Stimulated activated CD4-positive, alpha-beta T cell treated with anti-CD3 and anti-CD28 coated beads, Interleukin-15, amount 100 ng/mL, for 24 hours (primary cell): ENCODE measurements around the gene MAPK1.
"Not testable (repeated sequence)": the region's sequence is repeated elsewhere in the genome, so short reads cannot be mapped to it uniquely, and the experiment has no call there.

Source experiments
- DNase-seq: peaks from one replicate; pipeline ENCODE4 v3.0.0-alpha.2; 2020

The MAPK1 gene

DNA sequence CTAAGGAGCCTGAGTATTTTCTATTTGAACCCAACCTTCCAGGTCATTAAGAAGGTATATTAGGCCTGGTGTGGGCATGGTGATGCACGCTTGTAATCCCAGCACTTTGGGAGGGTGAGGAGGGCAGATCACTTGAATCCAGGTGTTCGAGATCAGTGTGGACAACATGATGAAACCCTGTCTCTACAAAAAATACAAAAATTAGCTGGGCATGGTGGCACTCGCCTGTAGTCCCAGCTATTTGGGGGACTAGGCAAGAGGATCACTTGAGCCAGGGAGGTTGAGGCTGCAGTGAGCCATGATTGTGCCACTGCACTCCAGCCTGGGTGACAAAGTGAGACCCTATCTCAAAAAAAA is 50.0 kb downstream of the MAPK1 start:
- not testable (repeated sequence) for DNase-seq

- DNase-seq: peak; percentile 18
Measured at GRCh38 chr22:21816787-21817496, 50.5 kb downstream of the MAPK1 start.

DNA sequence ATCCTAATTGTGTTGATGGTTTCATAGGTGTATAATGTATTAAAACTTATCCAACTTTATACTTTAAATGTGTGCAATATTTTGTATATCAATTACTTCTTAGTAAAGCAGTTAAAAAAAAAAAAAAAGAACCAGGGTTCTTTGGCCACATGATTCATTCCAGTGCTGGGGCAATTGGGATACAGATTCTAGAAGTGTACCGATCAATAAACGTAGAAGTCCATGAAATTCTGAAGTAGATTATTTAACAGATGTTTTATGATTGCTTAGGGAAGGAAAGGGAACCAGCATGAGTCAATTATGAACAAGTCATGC is 51.0 kb downstream of the MAPK1 start:
- DNase-seq: no peak

DNA sequence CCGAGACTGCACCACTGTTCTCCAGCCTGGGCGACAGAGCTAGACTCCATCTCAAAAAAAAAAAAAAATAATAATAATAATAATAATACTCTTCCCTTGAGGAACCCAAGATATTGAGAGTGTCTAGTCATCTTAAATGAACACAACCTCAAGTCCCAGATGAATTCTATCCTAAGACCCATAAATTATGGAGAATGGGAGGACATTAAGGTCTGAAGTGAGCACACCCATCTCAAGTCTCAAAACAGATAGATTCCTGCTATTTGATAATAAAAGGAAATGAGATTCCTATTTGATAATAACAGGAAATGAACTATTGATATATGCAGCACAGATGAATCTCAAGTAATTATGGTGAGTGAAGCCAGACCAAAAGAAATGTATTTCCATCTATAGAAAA is 51.5 kb downstream of the MAPK1 start:
- DNase-seq: no peak

DNA sequence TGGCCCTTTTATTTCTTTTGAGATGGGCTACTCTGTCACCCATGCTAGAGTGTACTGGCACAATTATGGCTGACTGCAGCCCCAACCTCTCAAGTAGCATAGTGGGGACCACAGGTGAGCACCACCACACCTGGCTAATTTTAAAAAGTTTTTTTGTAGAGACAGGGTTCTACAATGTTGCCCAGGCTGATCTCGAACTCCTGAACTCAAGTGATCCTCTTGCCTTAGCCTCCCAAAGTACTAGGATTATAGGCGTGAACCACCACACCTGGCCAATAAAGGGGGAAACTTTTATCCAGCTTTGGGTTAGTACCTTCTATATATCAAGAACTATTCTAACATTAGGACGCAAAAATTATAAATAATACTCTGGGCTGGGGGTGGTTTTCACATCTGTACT is 52.1 kb downstream of the MAPK1 start:
- no peak for DNase-seq

GRCh38 chr22:21811982-21812381 is 55.5 kb downstream of the MAPK1 start:
- DNase-seq: no peak

DNA sequence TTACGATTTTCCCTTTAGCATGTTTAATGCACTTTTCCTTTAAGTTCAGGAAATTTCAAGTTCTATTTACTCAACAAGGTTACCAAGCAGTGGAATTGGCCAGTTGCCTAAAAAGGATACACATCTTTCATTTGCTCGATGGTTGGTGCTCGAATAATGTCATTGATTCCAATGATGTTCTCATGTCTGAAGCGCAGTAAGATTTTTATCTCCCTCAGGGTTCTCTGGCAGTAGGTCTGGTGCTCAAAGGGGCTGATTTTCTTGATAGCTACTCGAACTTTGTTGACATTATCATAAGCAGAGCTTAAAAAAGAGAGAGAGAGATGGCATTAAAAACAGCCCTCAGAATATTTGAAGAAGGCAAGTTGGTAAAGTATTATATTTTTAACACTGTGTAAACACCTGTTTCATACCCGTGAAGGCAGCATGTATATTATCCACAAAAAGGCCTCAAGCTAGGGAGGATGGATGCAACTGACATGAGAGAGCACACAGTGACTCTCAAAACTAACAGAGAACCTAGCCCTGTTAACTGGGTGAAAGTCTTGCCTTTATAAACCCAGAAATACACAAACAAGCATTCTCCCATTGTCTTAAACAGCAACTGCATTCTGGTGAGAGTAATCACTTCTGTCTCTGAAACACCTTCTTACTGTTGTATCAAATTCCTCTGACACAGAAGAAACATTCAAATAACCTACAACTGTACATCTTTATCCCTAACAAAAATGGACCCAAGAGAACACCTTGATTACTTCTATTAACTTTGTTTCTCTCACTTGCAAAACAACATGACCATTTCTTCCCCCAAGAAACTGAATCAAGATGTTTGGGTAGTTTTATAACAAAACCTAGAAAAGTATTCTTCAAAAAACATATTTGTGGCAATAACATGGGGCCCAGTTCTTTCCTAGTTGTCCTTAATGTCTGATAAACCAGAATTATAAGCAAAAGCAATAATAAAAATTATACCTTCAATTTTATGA is 59.6 kb downstream of the MAPK1 start:
- no peak for DNase-seq

GRCh38 chr22:21805325-21805724 is 62.1 kb downstream of the MAPK1 start:
- DNase-seq: not testable (repeated sequence)

GRCh38 chr22:21803811-21804249 is 63.6 kb downstream of the MAPK1 start:
- DNase-seq: no peak

DNA sequence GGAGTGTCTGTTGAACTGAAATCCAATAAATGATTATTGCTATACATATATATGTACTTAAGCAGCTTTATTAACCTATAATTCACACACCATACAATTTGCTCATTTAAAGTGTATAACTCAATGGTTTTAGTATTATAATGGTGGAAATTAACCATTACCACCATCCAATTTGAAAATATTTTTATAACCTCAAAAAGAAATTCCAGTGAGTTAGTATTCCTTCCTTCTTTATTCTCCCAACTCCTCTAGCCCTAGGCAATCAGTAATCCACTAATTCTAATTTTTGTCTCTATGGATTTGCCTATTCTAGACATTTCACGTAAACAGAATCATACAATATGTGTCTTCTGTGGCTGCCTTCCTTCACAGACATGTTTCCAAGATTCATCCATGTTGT is 64.8 kb downstream of the MAPK1 start:
- DNase-seq: no peak

- no peak for DNase-seq
Measured at GRCh38 chr22:21802056-21802455, 65.4 kb downstream of the MAPK1 start.

GRCh38 chr22:21801304-21801644 is 66.2 kb downstream of the MAPK1 start:
- DNase-seq: not testable (repeated sequence)

GRCh38 chr22:21800552-21801303 is 66.7 kb downstream of the MAPK1 start:
- no peak for DNase-seq

DNA sequence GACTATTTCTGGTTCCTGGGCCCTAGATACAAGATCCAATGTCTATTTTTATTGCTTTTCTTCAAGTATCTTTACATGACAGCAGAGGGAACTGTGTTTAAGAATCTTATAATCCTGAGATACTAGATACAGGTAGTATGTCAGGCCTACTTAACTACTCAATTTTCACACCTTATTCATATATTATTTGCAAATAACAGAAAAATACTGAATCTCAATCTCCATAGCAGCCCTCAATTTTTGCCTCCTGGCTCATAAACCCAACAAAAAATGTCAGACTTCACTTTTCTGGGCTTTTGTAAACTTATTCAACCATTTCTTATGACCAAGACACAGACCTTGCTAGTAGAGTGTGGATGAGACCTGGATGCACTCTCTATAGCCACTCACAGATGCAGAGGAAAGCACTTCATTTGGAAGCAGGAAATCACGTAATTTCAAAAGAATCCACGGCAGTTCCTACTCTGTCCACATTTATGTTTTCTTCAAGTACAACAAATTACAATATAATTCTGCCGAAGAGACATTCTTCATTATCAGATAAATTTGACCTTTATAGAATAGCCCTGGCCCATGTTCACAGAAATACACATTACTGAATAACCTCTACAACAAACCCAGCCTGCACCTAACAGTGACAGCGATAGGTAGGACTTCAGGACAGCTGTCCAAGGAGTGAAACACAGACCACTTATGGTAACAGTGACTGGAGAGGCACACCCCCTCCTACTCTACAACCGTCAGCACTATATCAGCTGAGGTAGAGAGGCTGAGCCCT is 69.8 kb downstream of the MAPK1 start:
- no peak for DNase-seq

- no peak for DNase-seq
Measured at GRCh38 chr22:21796863-21797262, 70.6 kb downstream of the MAPK1 start.

DNA sequence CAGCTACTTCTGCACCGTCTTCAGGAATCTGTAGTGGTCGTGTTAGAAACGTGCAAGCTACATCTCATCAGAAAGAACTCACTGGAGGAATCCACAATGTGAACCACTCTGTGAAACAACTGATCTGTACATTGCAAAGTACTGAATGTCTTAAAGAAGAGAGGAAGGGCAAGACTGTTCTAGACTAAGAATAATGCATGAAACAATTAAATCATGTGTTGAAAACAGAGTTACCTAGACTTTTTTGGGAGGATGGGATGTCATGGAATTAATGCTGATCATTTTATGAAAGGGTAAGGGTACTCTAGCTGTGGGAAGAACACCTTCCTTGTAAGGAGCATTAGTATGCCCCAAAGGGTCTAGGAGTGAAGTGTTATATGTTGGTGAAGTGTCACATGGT is 71.2 kb downstream of the MAPK1 start:
- DNase-seq: no peak

GRCh38 chr22:21793716-21794115 is 73.7 kb downstream of the MAPK1 start:
- DNase-seq: not testable (repeated sequence)

- DNase-seq: peak; percentile 74
Measured at GRCh38 chr22:21791635-21792625, 75.5 kb downstream of the MAPK1 start.

DNA sequence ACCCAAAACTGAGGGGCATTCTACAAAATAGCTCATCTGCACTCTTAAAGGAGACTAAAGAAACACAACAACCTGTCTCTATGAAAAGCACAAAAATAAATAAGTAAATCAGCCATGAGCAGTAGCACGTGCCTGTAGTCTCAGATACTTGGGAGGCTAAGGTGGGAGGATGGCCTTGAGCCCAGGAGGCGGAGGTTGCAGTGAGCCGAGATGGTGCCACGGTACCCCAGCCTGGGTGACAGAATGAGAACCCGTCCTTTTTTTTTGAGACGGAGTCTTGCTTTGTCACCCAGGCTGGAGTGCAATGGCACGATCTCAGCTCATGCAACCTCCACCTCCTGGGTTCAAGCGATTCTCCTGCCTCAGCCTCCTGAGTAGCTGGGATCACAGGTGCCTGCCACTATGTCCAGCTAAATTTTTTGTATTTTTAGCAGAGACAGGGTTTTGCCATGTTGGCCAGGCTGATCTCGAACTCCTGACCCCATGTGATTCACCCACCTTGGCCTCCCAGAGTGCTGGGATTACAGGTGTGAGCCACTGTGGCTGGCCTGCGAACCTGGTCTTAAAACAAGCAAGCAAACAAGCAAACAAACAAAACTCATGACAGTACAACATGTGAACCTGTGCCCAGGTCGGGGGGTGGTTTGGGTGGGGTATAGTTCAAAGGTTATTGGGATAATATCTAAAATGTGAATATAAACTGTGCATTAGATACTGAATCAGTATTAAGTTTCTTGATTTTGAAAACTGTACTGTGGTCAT is 76.4 kb downstream of the MAPK1 start:
- peak; percentile 23 for DNase-seq

- no peak for DNase-seq
Measured at GRCh38 chr22:21790359-21790758, 77.1 kb downstream of the MAPK1 start.

GRCh38 chr22:21787565-21787964 is 79.9 kb downstream of the MAPK1 start:
- DNase-seq: not testable (repeated sequence)
